Activated CD4-positive, CD25-positive, alpha-beta regulatory T cell treated with anti-CD3 and anti-CD28 coated beads, Interleukin-2, amount 50 U/mL, for 72 hours (primary cell): ENCODE results near the gene FAM162A.

Experiments used
- DNase-seq: peaks from one replicate; pipeline ENCODE4 v3.0.0; 2021

FAM162A gene

DNA sequence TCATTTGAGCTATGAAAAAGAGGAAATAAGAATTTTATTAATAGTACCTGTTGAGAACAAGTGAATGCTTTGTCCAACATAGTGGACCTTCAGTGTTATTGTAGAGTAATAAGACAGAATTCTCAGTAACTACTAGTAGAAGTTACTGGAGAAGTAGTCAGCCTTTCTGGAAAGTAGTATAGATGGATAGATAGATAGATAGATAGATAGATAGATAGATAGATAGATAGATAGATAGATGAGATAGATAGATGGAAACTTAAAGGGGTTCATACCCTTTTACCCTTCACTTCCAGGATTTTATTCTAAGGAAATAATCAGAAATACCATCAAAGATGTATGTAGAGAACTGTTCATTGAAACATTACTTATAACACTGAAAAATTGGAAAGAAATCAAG lies 5.2 kb downstream of the FAM162A start:
- no peak for DNase-seq

GRCh38 chr3:122389892-122390291 lies 5.9 kb downstream of the FAM162A start:
- no peak for DNase-seq

DNA sequence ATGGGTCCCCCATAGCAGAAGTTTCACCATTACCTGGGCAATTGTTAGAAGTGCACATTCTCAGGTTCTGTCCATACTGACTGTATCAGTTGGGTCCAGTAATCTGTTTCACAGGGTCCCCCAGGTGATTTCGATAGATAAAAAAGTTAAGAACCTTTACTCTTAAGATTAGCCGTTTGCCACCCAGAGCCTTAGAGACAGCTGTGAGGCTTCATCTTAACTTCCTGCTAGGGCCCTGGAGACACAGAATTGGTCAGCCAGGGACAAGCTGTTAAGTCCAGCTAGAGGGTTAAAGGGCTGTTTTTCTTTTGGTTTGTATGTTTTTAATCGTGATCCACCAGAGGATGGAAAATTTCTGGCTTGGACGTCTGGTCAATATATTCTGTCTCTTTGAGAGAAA lies 6.7 kb downstream of the FAM162A start:
- DNase-seq: no peak

DNA sequence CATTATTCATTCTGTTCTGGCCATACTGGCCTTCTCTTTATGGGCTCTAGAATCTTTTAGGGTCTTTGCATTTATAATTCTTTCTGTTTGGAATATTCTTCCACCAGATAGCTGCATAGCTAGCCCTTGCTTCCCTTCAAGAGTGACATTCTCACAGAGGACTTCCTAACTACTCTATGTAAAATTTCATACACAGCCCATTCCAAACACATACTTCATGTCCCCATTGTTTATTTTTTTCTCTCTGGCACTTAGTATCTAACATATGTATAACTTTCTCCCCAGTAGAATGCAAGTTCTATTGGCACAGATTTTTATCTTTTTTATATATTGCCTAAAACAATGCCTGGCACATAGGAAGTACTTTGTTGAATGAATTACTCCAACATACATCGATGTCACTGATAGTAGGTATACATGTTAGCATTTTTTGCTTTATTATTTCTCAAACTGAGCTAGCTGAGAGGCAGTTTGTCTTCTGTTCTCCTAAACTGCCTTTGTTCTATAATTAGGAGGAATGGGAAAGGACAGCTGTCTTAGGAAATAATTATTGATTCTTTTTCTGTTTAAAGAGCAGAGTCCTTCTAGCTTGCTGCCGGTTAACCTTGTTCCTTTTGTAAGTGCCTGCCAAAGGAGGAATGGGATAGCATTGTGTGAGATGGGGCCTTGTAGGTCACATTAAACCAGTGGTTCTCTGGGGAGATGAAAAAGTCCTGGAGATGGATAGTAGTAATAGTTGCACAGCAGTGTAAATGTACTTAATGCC lies 7.9 kb downstream of the FAM162A start:
- DNase-seq: no peak

- DNase-seq: no peak
Observed at GRCh38 chr3:122392868-122393844, 9.2 kb downstream of the FAM162A start.

DNA sequence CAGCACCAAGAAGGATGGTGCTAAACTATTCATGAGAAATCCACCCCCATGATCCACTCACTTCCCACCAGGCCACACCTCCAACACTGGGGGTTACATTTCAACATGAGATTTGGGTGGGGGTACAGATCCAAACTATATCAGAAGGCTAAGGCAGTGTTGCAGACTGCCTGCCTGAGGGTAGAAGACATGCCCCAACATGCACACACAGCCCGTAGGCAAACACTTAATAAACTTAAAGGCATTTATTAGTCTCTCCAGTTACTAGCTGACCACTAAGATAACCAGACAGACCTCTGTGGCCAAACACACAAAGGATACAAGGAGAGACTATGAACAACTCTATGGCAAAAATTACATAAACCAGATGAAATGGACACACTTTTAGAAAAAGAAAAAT lies 10.2 kb downstream of the FAM162A start:
- no peak for DNase-seq

- DNase-seq: no peak
Observed at GRCh38 chr3:122395582-122395981, 11.6 kb downstream of the FAM162A start.

DNA sequence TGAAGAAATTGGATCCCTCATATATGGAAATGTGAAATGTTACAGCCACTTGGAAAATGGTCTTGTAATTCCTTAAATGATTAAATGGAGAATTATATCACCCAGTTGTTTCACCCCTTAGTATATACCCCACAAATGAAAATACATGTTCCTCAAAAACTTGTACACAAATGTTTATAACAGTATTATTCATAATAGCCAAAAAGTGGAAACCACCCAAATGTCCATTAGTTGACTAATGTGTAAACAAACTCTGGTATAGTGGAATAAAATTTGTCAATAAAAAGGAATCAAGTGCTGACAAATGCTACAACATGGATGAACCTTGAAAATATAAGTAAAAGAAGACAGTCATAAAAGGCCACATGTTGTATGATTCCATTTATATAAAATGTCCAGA lies 12.5 kb downstream of the FAM162A start:
- DNase-seq: no peak

- no peak for DNase-seq
Observed at GRCh38 chr3:122397201-122397600, 13.2 kb downstream of the FAM162A start.

- DNase-seq: no peak
Observed at GRCh38 chr3:122398920-122399319, 14.9 kb downstream of the FAM162A start.

DNA sequence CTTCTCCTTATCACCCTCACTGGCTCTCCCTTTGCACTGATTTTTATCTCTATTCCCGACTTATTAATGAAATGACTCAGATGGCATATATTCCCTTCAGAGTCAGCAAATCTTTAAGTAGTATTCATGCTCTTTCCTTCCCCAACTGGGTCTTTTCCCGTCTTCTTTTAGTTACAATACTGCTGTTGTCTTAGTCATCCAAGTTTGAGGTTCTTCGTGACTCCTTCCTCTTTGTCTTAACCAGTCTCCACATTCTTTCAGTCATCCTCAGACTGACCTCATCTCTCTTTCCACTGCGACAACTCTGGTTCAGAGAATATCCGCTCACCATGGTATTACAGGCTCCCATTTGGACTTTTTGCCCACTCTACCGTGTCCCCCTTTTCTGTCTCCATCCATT lies 19.5 kb downstream of the FAM162A start:
- no peak for DNase-seq

- DNase-seq: no peak
Observed at GRCh38 chr3:122405015-122405414, 21.0 kb downstream of the FAM162A start.

DNA sequence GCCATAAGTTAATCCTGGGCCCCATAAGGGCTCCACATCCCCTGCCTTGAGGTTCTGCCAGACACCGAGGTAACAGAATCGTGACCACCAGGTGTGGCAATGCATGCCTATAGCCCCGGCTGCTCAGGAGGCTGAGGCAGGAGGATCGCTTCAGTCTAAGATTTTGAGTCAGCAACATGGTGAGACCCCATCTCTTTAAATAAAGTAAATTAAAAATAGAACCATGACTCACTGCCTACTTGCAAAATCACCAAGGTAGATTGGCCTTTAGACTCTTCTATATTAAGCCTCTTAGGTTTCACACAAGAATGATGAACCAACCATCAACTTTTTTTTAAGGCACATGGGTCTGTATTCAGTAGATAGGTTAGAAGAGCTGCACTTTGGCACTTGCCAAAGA lies 22.2 kb downstream of the FAM162A start:
- no peak for DNase-seq

- no peak for DNase-seq
Observed at GRCh38 chr3:122407946-122408345, 24.0 kb downstream of the FAM162A start.

DNA sequence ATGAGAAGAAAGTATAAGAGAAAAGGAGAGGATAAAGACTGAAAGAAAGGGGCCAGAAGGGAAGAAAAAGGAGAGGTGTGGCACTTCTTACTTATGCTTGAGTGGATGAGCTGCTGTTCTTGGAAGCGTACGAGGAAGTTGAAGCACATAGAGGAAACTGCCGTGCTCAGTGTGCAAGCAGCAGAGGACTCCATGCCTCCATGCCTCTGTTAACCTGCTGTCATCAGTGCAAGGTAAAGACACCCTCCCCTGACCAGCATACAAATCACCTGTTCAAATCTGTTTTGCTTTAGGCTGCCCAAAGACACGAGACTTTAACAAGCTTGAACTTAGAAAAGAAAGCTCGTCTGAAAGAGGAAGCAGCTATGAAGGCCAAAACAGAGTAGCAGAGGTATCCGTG lies 25.5 kb downstream of the FAM162A start:
- DNase-seq: no peak

- DNase-seq: no peak
Observed at GRCh38 chr3:122410111-122410510, 26.1 kb downstream of the FAM162A start.

DNA sequence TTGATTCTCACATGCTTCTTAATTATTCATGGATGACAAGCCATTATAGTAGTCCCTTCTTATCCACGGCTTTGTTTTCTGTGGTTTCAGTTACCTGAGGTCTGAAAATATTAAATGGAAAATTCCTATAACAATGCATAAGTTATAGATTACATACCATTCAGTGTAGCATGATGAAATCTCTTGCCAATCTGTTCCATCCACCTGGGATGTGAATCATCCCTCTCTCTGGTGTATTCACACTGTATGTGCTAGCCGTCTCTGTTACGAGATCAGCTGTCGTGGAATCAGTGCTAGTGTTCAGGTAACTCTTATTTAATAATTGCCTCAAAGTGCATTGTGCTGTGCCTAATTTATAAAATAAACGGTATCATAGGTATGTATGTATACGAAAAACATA lies 26.7 kb downstream of the FAM162A start:
- no peak for DNase-seq

DNA sequence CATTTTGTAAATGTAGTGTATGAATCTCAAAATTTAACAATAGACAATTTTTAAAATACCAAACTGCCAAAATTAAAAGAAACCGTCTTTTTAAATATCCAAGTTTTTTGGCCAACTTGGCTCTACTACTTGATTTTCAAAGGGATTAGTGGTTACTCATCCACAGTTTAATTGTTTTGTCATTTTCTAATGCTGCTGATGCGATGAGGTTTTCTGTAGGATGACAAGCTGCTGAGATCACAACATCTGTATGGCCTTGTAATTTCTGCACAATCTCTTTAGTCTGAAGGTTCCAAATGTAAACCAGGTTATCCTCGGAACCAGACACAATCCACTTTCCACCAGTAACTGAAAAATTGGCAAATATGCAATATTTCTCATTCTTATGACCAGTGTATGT lies 30.4 kb downstream of the FAM162A start:
- DNase-seq: no peak

DNA sequence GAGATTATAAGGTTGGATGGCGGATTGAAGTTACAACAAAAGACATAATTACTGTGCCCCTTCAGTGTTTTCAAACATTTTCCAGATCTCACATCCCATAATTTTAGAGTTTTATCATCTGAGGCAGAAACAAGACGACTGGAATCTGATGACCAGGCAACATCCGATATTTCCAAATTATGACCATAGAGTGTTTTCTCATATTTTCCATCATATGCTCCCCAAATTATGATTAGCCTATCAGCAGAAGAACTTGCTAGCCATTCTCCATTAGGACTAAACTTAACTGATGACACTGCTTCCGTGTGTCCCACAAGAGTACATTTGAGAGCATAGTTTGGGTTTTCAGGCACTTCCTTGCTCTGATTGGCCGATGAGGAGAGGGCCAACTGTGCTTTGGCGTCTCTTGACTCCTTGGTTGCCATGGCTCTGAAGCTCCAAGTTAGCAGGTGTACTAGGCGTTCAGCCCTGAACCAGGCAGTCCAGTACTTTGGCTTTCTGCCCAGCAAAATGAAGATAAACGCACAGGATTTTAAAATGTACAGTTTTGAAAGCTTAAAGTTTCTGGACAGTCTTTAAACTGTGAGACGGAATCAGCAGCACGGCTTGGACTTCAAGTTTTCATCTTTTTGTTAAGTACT lies 31.2 kb downstream of the FAM162A start:
- DNase-seq: peak; percentile 43

DNA sequence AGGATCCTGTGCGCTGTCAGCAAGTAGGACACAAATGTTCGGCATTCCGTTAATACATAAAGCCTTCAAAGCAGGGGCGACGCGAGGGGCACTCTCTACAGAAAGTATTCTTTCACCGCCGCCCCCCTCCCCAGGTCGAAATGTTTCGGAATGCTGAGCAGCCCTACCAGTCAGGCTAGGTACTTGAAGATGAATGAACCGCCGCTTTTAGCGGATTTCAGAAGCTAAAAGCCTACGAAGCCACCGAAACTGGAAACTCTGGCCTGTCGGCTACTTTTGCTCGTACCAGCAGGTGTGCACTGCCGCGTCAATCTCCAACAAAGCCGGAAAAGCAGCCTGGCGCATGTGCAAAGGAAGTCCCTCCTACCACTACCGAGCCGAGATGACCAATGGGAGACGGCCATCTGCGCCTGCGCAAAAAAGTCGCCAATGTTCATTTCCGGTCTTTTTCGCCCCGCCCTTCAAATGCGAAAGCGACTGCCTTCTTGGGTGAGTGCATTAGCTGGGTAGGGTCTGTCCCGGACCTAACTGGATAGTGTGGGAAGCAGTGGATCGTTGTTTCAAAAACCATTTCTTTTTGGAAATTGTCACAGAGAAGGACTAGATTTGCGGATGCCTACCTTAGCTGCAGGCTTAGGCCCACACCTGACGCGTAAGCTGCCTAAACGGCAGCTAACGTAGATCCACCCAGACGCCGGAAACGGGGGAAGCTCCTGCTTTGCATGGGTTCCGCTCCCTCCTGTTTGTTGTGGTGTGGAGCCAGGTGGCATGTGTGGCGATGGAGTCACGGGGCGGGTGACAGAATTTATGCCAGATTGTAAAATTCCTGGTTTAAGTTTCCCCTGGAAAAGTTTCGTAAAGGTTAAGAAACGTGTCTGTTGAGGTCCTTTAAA lies 32.0 kb downstream of the FAM162A start, which contains the start of gene WDR5B:
WDR5B (minus strand) TSS at position 301 of the 893 bp plus-strand sequence. CDS start 534 bp downstream, outside the sequence.
- DNase-seq: peak; percentile 96

DNA sequence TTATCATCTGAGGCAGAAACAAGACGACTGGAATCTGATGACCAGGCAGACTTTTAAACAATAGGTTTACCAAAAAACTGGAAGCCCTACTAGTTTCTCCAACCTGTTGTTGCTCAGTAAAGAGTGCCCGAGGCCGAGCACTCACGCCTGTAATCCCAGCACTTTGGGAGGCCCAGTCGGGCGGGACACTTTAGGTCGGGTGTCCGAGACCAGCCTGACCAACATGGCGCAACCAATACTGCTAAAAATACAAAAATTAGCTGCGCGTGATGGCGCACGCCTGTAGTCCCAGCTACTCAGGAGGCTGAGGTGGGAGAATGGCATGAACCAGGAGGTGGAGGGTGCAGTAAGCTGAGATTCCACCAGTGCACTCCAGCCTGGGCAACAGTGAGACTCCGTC lies 33.0 kb downstream of the FAM162A start:
- no peak for DNase-seq

- DNase-seq: no peak
Observed at GRCh38 chr3:122421101-122421500, 37.1 kb downstream of the FAM162A start.
